RWPE1 (cell line): ENCODE measurements around the gene ZSCAN5B.
A peak's percentile ranks its signal among the peaks of the same experiment; 100 is the strongest.

Experiments used
- CTCF ChIA-PET: fragments of 350-600 bp; sonication (Branson Sonifier 250); formaldehyde crosslinking; extraction: SDS; loops from one replicate; lab custom pipeline; 2021; lab: Yijun Ruan, JAX
- POLR2A ChIA-PET: fragments of 400-600 bp; formaldehyde crosslinking; extraction: SDS; loops from one replicate; lab custom pipeline; 2020; ENCODE audit warnings: antibody characterized with exemption; ENCODE audit not compliant: low non-redundant PET; lab: Yijun Ruan, JAX
- DNase-seq: peaks from one replicate; pipeline ENCODE4 v3.0.0; 2012; ENCODE audit warnings: low spot score
- H3K27ac ChIP-seq: fragments of 450-650 bp; 2 replicates; pipeline ENCODE4 v1.5.1; 2017
- TF ChIP-seq, protein P1 (sequence below): fragments of 450-650 bp; conservative IDR thresholded peaks from 2 replicates; pipeline ENCODE4 v1.5.1; 2017; ENCODE audit warnings: low read depth, mild to moderate bottlenecking

ZSCAN5B gene

DNA sequence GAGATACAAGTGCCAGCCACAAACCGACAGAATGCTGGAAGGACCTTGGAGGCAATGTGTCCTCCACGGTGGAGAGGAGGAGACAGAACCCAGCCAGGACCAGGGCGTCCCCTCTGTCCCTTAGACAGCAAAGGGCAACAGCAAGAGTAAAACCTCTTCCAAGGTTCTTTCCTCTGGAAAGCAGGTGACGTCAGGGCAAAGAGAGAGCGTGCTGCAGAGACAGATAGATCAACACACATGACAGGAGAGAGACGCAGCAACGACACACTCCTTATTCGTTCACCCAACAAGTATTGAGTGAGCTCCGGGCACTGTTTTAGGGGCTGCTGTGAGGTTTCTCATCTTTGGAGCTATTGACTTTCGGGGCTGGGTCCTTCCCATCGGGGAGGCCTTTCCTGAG is 23.0 kb downstream of the ZSCAN5B start:
- POLR2A ChIA-PET, result no interaction called here
- DNase-seq, result no peak
- CTCF ChIA-PET, result no interaction called here
- no peak overlapping the region for H3K27ac ChIP-seq
- TF ChIP-seq, protein P1, sequence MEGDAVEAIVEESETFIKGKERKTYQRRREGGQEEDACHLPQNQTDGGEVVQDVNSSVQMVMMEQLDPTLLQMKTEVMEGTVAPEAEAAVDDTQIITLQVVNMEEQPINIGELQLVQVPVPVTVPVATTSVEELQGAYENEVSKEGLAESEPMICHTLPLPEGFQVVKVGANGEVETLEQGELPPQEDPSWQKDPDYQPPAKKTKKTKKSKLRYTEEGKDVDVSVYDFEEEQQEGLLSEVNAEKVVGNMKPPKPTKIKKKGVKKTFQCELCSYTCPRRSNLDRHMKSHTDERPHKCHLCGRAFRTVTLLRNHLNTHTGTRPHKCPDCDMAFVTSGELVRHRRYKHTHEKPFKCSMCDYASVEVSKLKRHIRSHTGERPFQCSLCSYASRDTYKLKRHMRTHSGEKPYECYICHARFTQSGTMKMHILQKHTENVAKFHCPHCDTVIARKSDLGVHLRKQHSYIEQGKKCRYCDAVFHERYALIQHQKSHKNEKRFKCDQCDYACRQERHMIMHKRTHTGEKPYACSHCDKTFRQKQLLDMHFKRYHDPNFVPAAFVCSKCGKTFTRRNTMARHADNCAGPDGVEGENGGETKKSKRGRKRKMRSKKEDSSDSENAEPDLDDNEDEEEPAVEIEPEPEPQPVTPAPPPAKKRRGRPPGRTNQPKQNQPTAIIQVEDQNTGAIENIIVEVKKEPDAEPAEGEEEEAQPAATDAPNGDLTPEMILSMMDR, result no peak

DNA sequence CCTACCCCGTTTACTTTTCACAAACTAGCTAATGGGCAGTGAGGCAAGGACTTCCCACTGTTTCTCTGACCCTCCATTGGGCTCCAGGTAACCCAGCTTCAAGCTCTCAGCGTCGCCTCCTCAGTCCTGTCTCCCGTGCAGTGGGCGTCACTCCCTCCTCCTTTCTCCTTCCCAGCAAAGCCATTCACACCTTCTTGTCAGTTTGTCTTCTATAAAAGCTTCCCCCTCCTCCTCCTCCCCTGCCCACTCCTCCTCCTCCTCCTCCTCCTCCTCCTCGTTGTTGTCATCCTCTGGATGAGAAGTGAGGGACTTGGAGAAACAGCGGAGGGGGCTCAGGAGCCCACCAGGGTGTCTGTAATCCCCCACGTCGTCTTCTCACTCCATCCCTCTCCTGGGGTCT is 23.5 kb downstream of the ZSCAN5B start:
- DNase-seq, result no peak
- no peak overlapping the region for H3K27ac ChIP-seq
- CTCF ChIA-PET, result interaction anchor here (1.0 kb wide), 1 partner anchor 98 kb away, joined by 3 read pairs; no protein-coding TSS in a partner anchor
- POLR2A ChIA-PET, result no interaction called here
- TF ChIP-seq, protein P1, result no peak

- no peak overlapping the region for H3K27ac ChIP-seq
- TF ChIP-seq, protein P1, result no peak
- CTCF ChIA-PET, result interaction anchor here (1.0 kb wide), 1 partner anchor 94 kb away, joined by 3 read pairs; no protein-coding TSS in a partner anchor
- DNase-seq, result peak; percentile 70
- POLR2A ChIA-PET, result interaction anchor here (0.7 kb wide), 2 partner anchors 13 to 105 kb away, joined by 4 to 14 read pairs; no protein-coding TSS in a partner anchor
Measured at GRCh38 chr19:56170261-56170660, 27.3 kb downstream of the ZSCAN5B start.

DNA sequence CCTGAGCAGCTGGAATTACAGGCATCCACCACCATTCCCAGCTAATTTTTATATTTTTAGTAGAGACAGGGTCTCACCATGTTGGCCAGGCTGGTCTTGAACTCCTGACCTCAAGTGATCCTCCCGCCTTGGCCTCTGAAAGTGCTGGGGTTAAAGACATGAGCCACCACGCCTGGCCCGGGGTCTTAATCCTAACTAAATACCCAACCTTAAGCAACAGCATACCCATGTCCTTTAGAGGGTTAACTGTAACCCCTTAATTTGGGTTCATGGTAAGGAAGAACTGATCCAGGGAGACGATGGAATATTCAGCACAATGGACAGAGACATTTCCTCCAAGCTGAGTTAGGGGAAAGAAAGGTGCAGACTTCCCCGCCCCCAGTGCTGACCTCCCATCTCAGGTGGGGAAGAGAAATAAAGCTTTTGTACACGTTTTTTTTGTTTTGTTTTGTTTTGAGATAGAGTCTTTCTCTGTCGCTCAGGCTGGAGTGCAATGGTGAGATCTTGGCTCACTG is 30.5 kb downstream of the ZSCAN5B start:
- ChIA-PET CTCF (no interaction called here), POLR2A (no interaction called here)
- no peak overlapping the region for H3K27ac ChIP-seq
- TF ChIP-seq, protein P1, result no peak
- peak; percentile 34 for DNase-seq

- TF ChIP-seq, protein P1, result no peak
- no peak for DNase-seq
- POLR2A ChIA-PET, result no interaction called here
- CTCF ChIA-PET, result no interaction called here
- no peak overlapping the region for H3K27ac ChIP-seq
Measured at GRCh38 chr19:56163097-56163496, 34.5 kb downstream of the ZSCAN5B start.

DNA sequence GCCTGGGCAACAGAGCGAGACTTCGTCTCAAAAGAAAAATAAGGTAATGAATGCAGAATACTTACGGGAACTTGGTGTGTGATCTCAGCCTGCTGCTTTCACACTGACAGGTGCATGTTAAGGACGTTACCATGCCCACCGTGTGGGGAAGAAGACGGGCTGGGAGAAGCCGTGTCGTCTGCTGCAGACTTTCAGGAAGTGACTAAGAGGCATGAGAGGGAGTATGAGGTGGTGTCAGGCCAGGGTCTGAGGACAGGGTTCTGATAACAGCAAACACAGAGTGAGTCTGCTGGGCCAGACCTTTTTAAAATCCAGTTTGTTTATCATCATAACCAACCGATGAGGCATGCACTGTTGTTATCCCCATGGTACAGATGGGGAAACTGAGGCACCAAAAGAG is 35.3 kb downstream of the ZSCAN5B start:
- ChIA-PET CTCF (no interaction called here), POLR2A (no interaction called here)
- no peak for DNase-seq

More for the DNA sequence above, 35.3 kb downstream of the ZSCAN5B start:
- no peak overlapping the region for H3K27ac ChIP-seq
- TF ChIP-seq, protein P1, result no peak
